BLaER1 (cell line): ENCODE results near the gene MSX1.

Experiments
- H3K27ac ChIP-seq: shearing (Covaris generic); formaldehyde crosslinking; 2 replicates; pipeline ENCODE4 v1.8.1; 2022
- H3K27me3 ChIP-seq: shearing (Covaris generic); formaldehyde crosslinking; 2 replicates; pipeline ENCODE4 v1.8.1; 2022
- H3K36me3 ChIP-seq: shearing (Covaris generic); formaldehyde crosslinking; 2 replicates; pipeline ENCODE4 v1.8.1; 2022
- H3K4me1 ChIP-seq: shearing (Covaris generic); formaldehyde crosslinking; 2 replicates; pipeline ENCODE4 v1.8.1; 2022
- H3K4me2 ChIP-seq: shearing (Covaris generic); formaldehyde crosslinking; 2 replicates; pipeline ENCODE4 v1.8.1; 2022
- H3K4me3 ChIP-seq: shearing (Covaris generic); formaldehyde crosslinking; 2 replicates; pipeline ENCODE4 v1.8.1; 2022
- H3K9ac ChIP-seq: shearing (Covaris generic); formaldehyde crosslinking; 2 replicates; pipeline ENCODE4 v1.8.1; 2022
- H3K9me3 ChIP-seq: shearing (Covaris generic); formaldehyde crosslinking; 2 replicates; pipeline ENCODE4 v1.8.1; 2022
- H4K20me1 ChIP-seq: shearing (Covaris generic); formaldehyde crosslinking; 2 replicates; pipeline ENCODE4 v1.8.1; 2022
- Cebpa-rat ChIP-seq: shearing (Covaris generic); IDR thresholded peaks from 2 replicates; pipeline ENCODE4 v1.8.1; 2022

Gene MSX1

GRCh38 chr4:4857809-4858508 is 1.5 kb upstream of the MSX1 start:
- Histone ChIP-seq H4K20me1 (peaks cover 96% of the 10 kb centered on the region), H3K27me3 (peaks cover 100% of the 10 kb centered on the region), H3K9ac (no peak overlapping the region)

GRCh38 chr4:4858527-4859324 is 739 bp upstream of the MSX1 start:
- H3K9ac ChIP-seq: no peak overlapping the region

More at GRCh38 chr4:4857809-4858508, 1.5 kb upstream of the MSX1 start:
- no peak overlapping the region for H3K4me2 ChIP-seq
- H3K36me3 ChIP-seq: no peaks in the 10 kb centered on the region
- no peaks in the 10 kb centered on the region for H3K9me3 ChIP-seq
- TF ChIP-seq Cebpa-rat: no peak
- no peak overlapping the region for H3K27ac ChIP-seq
- no peak overlapping the region for H3K4me3 ChIP-seq
- H3K4me1 ChIP-seq: peaks cover 39% of the 10 kb centered on the region

GRCh38 chr4:4859799-4860599 is 534 bp downstream of the MSX1 start:
- H3K9me3 ChIP-seq: no peaks in the 10 kb centered on the region
- peak overlapping the region; percentile 69 for H3K4me3 ChIP-seq
- peak overlapping the region; percentile 98 for H3K4me2 ChIP-seq
- H3K27ac ChIP-seq: no peak overlapping the region
- H3K27me3 ChIP-seq: peaks cover 100% of the 10 kb centered on the region
- no peak overlapping the region for H3K9ac ChIP-seq
- no peaks in the 10 kb centered on the region for H3K36me3 ChIP-seq
- H4K20me1 ChIP-seq: peaks cover 98% of the 10 kb centered on the region
- no peak for TF ChIP-seq Cebpa-rat
- H3K4me1 ChIP-seq: peaks cover 32% of the 10 kb centered on the region

More at GRCh38 chr4:4858527-4859324, 739 bp upstream of the MSX1 start:
- H3K36me3 ChIP-seq: no peaks in the 10 kb centered on the region
- peak overlapping the region; percentile 69 for H3K4me3 ChIP-seq
- H3K4me2 ChIP-seq: peak overlapping the region; percentile 98
- no peak overlapping the region for H3K27ac ChIP-seq
- H3K4me1 ChIP-seq: peaks cover 32% of the 10 kb centered on the region
- H3K9me3 ChIP-seq: no peaks in the 10 kb centered on the region
- H4K20me1 ChIP-seq: peaks cover 96% of the 10 kb centered on the region
- TF ChIP-seq Cebpa-rat: no peak
- H3K27me3 ChIP-seq: peaks cover 100% of the 10 kb centered on the region

GRCh38 chr4:4860600-4861389 is 1.3 kb downstream of the MSX1 start:
- H3K4me1 ChIP-seq: peaks cover 37% of the 10 kb centered on the region
- no peaks in the 10 kb centered on the region for H3K9me3 ChIP-seq
- H3K27me3 ChIP-seq: peaks cover 100% of the 10 kb centered on the region
- peaks cover 98% of the 10 kb centered on the region for H4K20me1 ChIP-seq
- no peak overlapping the region for H3K27ac ChIP-seq
- no peaks in the 10 kb centered on the region for H3K36me3 ChIP-seq
- peak overlapping the region; percentile 98 for H3K4me2 ChIP-seq
- TF ChIP-seq Cebpa-rat: no peak
- H3K4me3 ChIP-seq: peak overlapping the region; percentile 69
- H3K9ac ChIP-seq: no peak overlapping the region

GRCh38 chr4:4861390-4862018 is 2.0 kb downstream of the MSX1 start:
- Histone ChIP-seq H3K27me3 (peaks cover 100% of the 10 kb centered on the region), H3K9ac (no peak overlapping the region), H3K9me3 (no peaks in the 10 kb centered on the region), H3K4me3 (no peak overlapping the region), H3K4me1 (peaks cover 38% of the 10 kb centered on the region), H4K20me1 (peaks cover 98% of the 10 kb centered on the region), H3K27ac (no peak overlapping the region), H3K36me3 (no peaks in the 10 kb centered on the region), H3K4me2 (no peak overlapping the region)
- no peak for TF ChIP-seq Cebpa-rat

- Histone ChIP-seq H3K27ac (no peak overlapping the region), H3K9me3 (no peaks in the 10 kb centered on the region), H3K4me2 (no peak overlapping the region), H4K20me1 (peaks cover 100% of the 10 kb centered on the region), H3K4me3 (no peak overlapping the region; the same call in 1 of the 2 replicates), H3K4me1 (peaks cover 41% of the 10 kb centered on the region), H3K9ac (no peak overlapping the region), H3K36me3 (no peaks in the 10 kb centered on the region), H3K27me3 (peaks cover 100% of the 10 kb centered on the region)
- TF ChIP-seq Cebpa-rat: no peak
These were observed 2.6 kb downstream of the MSX1 start for GRCh38 chr4:4862071-4862551.

GRCh38 chr4:4862665-4863482 is 3.4 kb downstream of the MSX1 start:
- Histone ChIP-seq H3K36me3 (no peaks in the 10 kb centered on the region), H3K27me3 (peaks cover 100% of the 10 kb centered on the region), H3K27ac (no peak overlapping the region), H3K9ac (no peak overlapping the region), H3K4me3 (no peak overlapping the region; the same call in 1 of the 2 replicates), H3K4me2 (no peak overlapping the region), H4K20me1 (peaks cover 100% of the 10 kb centered on the region), H3K4me1 (peaks cover 44% of the 10 kb centered on the region), H3K9me3 (no peaks in the 10 kb centered on the region)
- TF ChIP-seq Cebpa-rat: no peak

- Histone ChIP-seq H4K20me1 (peaks cover 98% of the 10 kb centered on the region), H3K9ac (no peak overlapping the region), H3K27ac (no peak overlapping the region), H3K4me1 (peaks cover 37% of the 10 kb centered on the region), H3K27me3 (peaks cover 100% of the 10 kb centered on the region), H3K9me3 (no peaks in the 10 kb centered on the region), H3K4me3 (no peak overlapping the region), H3K36me3 (no peaks in the 10 kb centered on the region), H3K4me2 (no peak overlapping the region)
- no peak for TF ChIP-seq Cebpa-rat
These were observed 5.0 kb downstream of the MSX1 start for GRCh38 chr4:4864443-4864939.
